HT-29 (cell line): ENCODE measurements around the gene IL17F. TPM values are rescaled to one million over a fixed set of nuclear protein-coding genes. Genes with fewer than 3 reads are reported as not detected.

ENCODE experiments used
- DNase-seq: peaks from one replicate; pipeline ENCODE4 v3.0.0-alpha.2; 2015; ENCODE audit warnings: low spot score
- total RNA-seq: library from RNA; depleted of rRNA; stranded (reverse); fragments of >200 nt; shearing (Covaris generic); gene quantifications from 2 replicates; pipeline ENCODE4 v1.2.3, GENCODE V29; 2014; rRNA removed

IL17F gene
- not detected in 2 replicates for total RNA-seq

DNA sequence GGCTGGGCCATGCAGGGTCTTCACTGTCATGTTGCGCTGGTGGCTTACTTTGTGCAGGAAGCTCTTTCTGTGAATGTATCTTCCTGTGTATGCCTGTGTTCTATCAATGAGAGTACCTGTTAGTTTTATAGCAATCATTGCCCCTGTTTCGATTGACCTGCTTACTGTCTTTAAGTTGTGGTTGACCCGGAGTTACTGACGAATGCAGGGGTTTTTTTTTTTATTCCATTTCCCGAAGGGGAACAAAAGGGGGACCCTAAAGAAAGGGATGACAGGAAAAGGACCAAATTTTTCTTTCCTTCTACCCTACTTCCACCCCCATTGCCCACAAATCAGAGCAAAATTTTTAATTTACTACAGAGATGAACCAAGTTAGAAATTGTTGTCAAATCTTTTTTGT is at the start of gene IL17F:
Gene IL17F, minus strand, starts transcription at position 101 of the 400 bp plus-strand sequence. Its CDS starts 71 bp downstream, at position 30.
- no peak for DNase-seq

- no peak for DNase-seq
Measured at GRCh38 chr6:52293067-52293466, 48.8 kb upstream of the IL17F start.

DNA sequence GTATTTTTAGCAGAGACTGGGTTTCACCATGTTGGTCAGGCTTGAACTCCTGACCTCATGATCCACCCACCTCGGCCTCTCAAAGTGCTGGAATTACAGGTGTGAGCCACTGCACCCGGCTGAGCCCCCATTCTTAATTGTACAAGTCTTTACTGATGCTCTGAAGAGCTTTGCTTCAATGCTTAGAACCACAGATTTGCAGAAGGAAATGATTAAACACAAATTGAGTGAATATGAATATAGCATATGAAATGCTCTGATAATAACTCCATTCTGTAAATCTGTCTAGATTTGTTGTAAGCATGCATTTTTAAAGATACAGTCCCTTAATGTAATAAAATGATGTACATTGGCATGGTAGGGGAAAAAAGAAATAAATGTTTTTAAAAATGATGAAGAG is 44.5 kb upstream of the IL17F start:
- DNase-seq = no peak

GRCh38 chr6:52288216-52288615 is 43.9 kb upstream of the IL17F start:
- no peak for DNase-seq

- peak; percentile 79 for DNase-seq
Measured at GRCh38 chr6:52286798-52287432, 42.6 kb upstream of the IL17F start.

DNA sequence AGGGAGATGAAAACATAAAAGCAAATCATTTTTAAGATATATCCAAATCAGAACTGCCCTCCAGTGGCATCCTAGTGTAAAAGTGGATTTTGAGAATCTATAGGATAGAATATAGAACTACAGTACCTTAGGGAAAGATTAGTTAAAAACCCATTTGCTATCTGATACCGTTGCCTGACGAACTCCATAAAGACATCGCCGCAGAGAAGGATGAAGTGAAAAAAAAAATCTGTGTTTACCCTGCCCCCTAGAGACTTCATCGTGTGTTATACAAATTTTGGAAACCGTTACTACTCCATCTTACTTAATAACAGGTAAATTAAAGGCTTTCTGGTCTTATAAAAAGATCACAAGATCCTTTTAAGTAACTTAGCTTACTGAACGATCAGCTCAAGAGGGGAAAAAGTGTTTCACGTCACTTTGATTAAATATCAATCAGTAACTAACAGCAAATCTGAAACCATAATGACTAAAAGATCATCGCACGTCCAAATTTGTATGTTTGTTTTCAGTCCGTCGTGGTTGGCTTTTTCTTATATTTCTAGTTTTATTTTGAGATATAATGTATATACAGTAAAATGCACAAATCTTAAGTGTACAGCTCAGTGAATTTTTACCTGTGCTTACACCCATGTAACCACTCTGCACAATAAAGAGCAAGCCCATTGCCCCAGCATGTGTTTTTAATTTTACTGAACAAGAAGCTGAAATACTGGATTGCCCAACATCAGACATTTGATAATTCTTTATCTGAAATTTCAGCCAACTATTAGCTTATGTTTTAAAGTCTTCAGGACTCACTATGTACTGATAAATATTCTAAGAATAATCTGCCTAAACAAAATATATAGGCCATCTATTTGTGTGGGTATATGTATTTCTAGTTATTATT is 41.1 kb upstream of the IL17F start:
- no peak for DNase-seq

GRCh38 chr6:52284460-52285176 is 40.3 kb upstream of the IL17F start, which contains the start of gene MCM3:
MCM3 (minus strand) TSS chr6:52284742; CDS start chr6:52284674, 68 bp downstream.
- peak; percentile 98 for DNase-seq

- peak; percentile 67 for DNase-seq
Measured at GRCh38 chr6:52284131-52284459, 39.8 kb upstream of the IL17F start.

DNA sequence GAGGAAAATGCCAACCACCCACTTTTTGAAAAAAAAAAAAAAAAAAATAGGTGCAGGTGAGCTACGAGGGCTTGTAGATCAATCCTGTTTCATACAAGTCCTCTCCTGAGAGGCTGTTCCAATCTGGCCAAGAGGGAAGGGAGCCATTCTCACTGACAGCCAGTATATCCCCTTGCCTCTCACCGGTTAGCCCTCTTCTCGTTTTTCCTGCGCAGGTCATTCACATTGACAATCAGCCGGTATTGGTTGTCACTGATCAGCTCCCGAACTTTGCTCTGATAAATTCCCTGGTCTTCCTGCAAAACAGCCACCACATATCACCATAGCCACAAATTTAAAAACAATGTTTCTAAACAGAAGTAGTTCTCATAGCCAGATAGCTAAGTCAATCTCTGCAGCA is 38.8 kb upstream of the IL17F start:
- no peak for DNase-seq

DNA sequence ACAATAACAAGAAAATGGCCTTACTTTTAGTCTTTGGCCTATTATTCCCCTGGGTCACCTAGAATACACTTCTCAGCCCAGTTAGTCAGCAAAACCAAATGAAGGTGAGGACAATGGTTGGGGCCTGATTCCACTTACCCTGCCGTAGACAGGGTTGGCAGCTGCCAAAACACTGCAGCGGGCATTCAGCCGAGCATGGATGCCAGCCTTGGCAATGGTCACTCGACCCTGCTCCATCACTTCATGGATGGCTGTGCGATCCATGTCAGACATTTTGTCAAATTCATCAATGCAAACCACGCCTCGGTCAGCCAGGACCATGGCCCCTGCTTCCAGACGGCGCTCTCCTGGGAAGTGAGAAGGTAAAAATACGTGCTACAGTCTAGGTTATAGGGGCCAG is 31.8 kb upstream of the IL17F start:
- no peak for DNase-seq

DNA sequence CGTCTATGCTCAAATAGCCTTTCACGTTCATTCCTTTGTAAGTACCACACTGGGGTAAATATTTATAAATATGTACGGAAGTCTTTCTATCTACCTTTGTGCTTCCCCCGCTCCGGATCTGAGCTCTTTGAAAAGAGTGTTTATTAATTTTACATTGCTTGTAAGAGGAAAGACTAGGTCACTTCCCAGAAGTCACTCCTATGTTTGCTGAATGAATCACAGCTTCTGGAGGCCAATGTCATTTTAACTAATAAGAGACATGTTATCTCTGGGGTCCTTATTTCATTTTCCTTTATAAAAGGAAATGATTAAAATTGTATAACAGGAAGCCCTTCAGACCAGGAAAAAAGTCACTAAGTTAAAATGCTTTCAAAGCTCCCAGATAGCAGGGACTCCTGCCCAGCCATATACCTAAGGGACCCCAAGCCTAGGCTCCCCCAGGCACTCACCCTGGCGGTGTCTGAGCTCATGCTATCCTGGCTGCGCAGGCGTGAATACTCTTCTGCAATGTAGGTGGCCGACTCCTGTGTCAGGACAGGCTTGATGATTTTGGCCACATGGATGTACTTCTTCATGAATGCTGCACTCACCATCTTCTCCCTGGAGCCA is 27.7 kb upstream of the IL17F start:
- no peak for DNase-seq

- peak; percentile 69 for DNase-seq
Measured at GRCh38 chr6:52263709-52264540, 19.6 kb upstream of the IL17F start.

- no peak for DNase-seq
Measured at GRCh38 chr6:52262620-52263344, 18.5 kb upstream of the IL17F start.

DNA sequence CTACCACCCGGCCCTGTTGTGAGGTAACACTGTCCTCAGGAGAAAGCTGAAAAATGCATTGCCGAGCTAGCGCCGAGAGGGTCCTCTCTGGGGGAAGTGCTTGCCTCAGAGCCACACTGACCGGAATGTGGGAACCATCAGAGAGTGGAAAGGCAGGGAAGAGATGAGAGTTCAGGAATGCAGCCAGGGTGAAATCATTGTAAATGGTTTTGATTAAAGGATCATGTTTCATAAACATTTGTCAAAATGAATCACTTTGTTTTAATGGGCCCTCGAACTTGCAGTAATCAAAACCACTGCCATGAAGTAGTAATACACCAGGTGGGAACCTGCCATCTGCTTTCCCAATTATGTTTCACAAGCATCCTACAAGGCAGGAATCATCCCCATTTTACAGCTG is 16.9 kb upstream of the IL17F start:
- no peak for DNase-seq

- DNase-seq = no peak
Measured at GRCh38 chr6:52260634-52261033, 16.3 kb upstream of the IL17F start.

DNA sequence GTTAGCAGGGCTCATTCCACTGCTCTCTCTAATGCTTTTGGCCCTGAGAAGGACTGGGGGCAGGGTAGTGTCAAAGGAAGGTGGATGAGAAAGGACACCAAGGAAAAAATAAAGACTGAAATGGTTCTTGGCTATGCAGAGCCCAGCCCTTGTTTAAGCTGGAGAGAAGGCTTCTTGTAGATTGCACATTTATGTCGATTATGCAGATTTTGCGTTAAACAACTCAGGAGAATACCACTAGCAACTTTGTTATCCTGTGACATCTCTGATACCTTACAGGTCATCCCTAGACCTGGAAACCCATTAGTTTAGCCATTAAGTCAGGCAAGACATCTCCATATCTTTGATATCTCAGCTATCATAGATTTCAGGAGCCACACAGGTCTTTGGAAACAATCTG is 11.1 kb upstream of the IL17F start:
- DNase-seq = no peak

- no peak for DNase-seq
Measured at GRCh38 chr6:52254731-52255378, 10.6 kb upstream of the IL17F start.

GRCh38 chr6:52253494-52253893 is 9.2 kb upstream of the IL17F start:
- DNase-seq = no peak

DNA sequence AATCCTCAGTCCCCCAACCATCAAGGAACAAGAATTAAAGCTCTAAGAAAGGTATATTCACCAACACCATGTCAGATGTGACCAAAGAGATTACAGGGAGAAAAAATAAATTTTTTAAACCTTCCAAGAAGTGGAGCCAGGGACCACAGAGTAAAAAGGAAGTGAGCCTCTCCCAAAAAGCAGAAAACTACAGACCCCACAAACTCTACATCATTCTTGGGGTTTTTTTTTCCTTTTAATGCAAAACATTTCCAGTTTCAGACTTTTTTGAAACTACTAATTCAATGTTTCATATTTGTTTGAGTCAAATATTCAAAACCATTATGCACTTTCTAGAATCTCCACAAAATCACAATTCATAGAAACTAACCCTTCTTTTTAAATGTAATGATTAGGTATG is 6.8 kb upstream of the IL17F start:
- no peak for DNase-seq

- no peak for DNase-seq
Measured at GRCh38 chr6:52249078-52249477, 4.8 kb upstream of the IL17F start.
